ENCODE measurements around the gene SPIN2B. TPM values are rescaled to one million over a fixed set of nuclear protein-coding genes. Genes with fewer than 3 reads are reported as not detected.
"Not testable (repeated sequence)": the region's sequence is repeated elsewhere in the genome, so short reads cannot be mapped to it uniquely, and the experiment has no call there.

The SPIN2B gene
- total RNA-seq, 1 experiment from 2014 or later = 14.0 TPM

- Mint-ChIP-seq H3K27ac (ENCODE audit: unreplicated experiment) (no peak overlapping the region), H3K4me3 (ENCODE audit: low read depth, unreplicated experiment) (no peak overlapping the region), H3K27me3 (ENCODE audit: unreplicated experiment) (no peaks in the 10 kb centered on the region), H3K9me3 (ENCODE audit: low read depth, unreplicated experiment) (no peaks in the 10 kb centered on the region), H3K36me3 (ENCODE audit: insufficient read depth, unreplicated experiment) (peaks cover 6% of the 10 kb centered on the region), H3K4me1 (ENCODE audit: low read depth, unreplicated experiment) (peaks cover 23% of the 10 kb centered on the region)
- BruUV-seq (replicated peaks) = no TSS peak
- CTCF ChIA-PET = no interaction called here
- intact Hi-C loops (cut with micrococcal nuclease; ENCODE audit: unreplicated experiment) = no loop called here
- no peak for TF ChIP-seq CTCF (IDR thresholded peaks at IDR 0.05; ENCODE audit: unreplicated experiment)
- no peak for DNase-seq
Measured at GRCh38 chrX:57134702-57135101, 13.4 kb upstream of the SPIN2B start.

- Mint-ChIP-seq H3K4me3 (ENCODE audit: low read depth, unreplicated experiment) (no peak overlapping the region), H3K36me3 (ENCODE audit: insufficient read depth, unreplicated experiment) (peaks cover 6% of the 10 kb centered on the region), H3K27me3 (ENCODE audit: unreplicated experiment) (no peaks in the 10 kb centered on the region), H3K27ac (ENCODE audit: unreplicated experiment) (no peak overlapping the region), H3K4me1 (ENCODE audit: low read depth, unreplicated experiment) (peaks cover 23% of the 10 kb centered on the region), H3K9me3 (ENCODE audit: low read depth, unreplicated experiment) (no peaks in the 10 kb centered on the region)
- intact Hi-C loops (cut with micrococcal nuclease; ENCODE audit: unreplicated experiment) = no loop called here
- no peak for DNase-seq
- no peak for TF ChIP-seq CTCF (IDR thresholded peaks at IDR 0.05; ENCODE audit: unreplicated experiment)
- no TSS peak for BruUV-seq (replicated peaks)
- CTCF ChIA-PET = no interaction called here
Measured at GRCh38 chrX:57133706-57134105, 12.4 kb upstream of the SPIN2B start.

- intact Hi-C loops (cut with micrococcal nuclease; ENCODE audit: unreplicated experiment); H3K9me3 Mint-ChIP-seq (ENCODE audit: low read depth, unreplicated experiment); H3K27ac Mint-ChIP-seq (ENCODE audit: unreplicated experiment); H3K27me3 Mint-ChIP-seq (ENCODE audit: unreplicated experiment); BruUV-seq (replicated peaks); H3K4me3 Mint-ChIP-seq (ENCODE audit: low read depth, unreplicated experiment); DNase-seq; H3K36me3 Mint-ChIP-seq (ENCODE audit: insufficient read depth, unreplicated experiment); CTCF ChIA-PET: not testable (repeated sequence)
- H3K4me1 Mint-ChIP-seq (ENCODE audit: low read depth, unreplicated experiment) = peaks cover 23% of the 10 kb centered on the region
Measured at GRCh38 chrX:57133284-57133683, 11.9 kb upstream of the SPIN2B start.

GRCh38 chrX:57132046-57132445 is 10.7 kb upstream of the SPIN2B start:
- intact Hi-C loops (cut with micrococcal nuclease; ENCODE audit: unreplicated experiment) = no loop called here
- Mint-ChIP-seq H3K9me3 (ENCODE audit: low read depth, unreplicated experiment) (no peaks in the 10 kb centered on the region), H3K4me3 (ENCODE audit: low read depth, unreplicated experiment) (no peak overlapping the region), H3K27me3 (ENCODE audit: unreplicated experiment) (no peaks in the 10 kb centered on the region), H3K36me3 (ENCODE audit: insufficient read depth, unreplicated experiment) (no peaks in the 10 kb centered on the region), H3K4me1 (ENCODE audit: low read depth, unreplicated experiment) (peaks cover 14% of the 10 kb centered on the region), H3K27ac (ENCODE audit: unreplicated experiment) (no peak overlapping the region)
- CTCF ChIA-PET = no interaction called here
- BruUV-seq (replicated peaks) = no TSS peak
- no peak for TF ChIP-seq CTCF (IDR thresholded peaks at IDR 0.05; ENCODE audit: unreplicated experiment)
- no peak for DNase-seq

GRCh38 chrX:57121816-57122215 is 468 bp upstream of the SPIN2B start:
- intact Hi-C loops (cut with micrococcal nuclease; ENCODE audit: unreplicated experiment) = loop anchor here (5.0 kb wide), 1 partner anchor 125 kb away; the partner anchor contains the start of gene SPIN3
- DNase-seq = no peak
- no TSS peak for BruUV-seq (replicated peaks)
- no peaks in the 10 kb centered on the region for H3K27me3 Mint-ChIP-seq (ENCODE audit: unreplicated experiment)
- H3K36me3 Mint-ChIP-seq (ENCODE audit: insufficient read depth, unreplicated experiment) = peaks cover 15% of the 10 kb centered on the region
- H3K4me3 Mint-ChIP-seq (ENCODE audit: low read depth, unreplicated experiment) = peak overlapping the region; percentile 94
- H3K4me1 Mint-ChIP-seq (ENCODE audit: low read depth, unreplicated experiment) = no peaks in the 10 kb centered on the region
- no peak for TF ChIP-seq CTCF (IDR thresholded peaks at IDR 0.05; ENCODE audit: unreplicated experiment)
- H3K27ac Mint-ChIP-seq (ENCODE audit: unreplicated experiment) = peak overlapping the region; percentile 94
- H3K9me3 Mint-ChIP-seq (ENCODE audit: low read depth, unreplicated experiment) = no peaks in the 10 kb centered on the region
- CTCF ChIA-PET = no interaction called here

- H3K27me3 Mint-ChIP-seq (ENCODE audit: unreplicated experiment); DNase-seq; H3K9me3 Mint-ChIP-seq (ENCODE audit: low read depth, unreplicated experiment); BruUV-seq (replicated peaks); CTCF ChIA-PET; H3K4me1 Mint-ChIP-seq (ENCODE audit: low read depth, unreplicated experiment): not testable (repeated sequence)
- Mint-ChIP-seq H3K27ac (ENCODE audit: unreplicated experiment) (peak overlapping the region; percentile 94), H3K4me3 (ENCODE audit: low read depth, unreplicated experiment) (peak overlapping the region; percentile 94), H3K36me3 (ENCODE audit: insufficient read depth, unreplicated experiment) (peaks cover 15% of the 10 kb centered on the region)
- intact Hi-C loops (cut with micrococcal nuclease; ENCODE audit: unreplicated experiment) = loop anchor here (5.0 kb wide), 1 partner anchor 123 kb away; the partner anchor contains the start of gene SPIN3
Measured at GRCh38 chrX:57120619-57121161, 658 bp downstream of the SPIN2B start.
